ENCODE data around the gene CPNE5. TPM values are rescaled to one million over a fixed set of nuclear protein-coding genes. Genes with fewer than 3 reads are reported as not detected.

Gene CPNE5
- polyA plus RNA-seq, 1 donor (not counting 4 experiments of a cell fraction or from before 2014, with no cell fraction given): 0.05 TPM

- H3K27ac ChIP-seq (ENCODE audit: control insufficient read depth, insufficient read depth, low read length): no peak overlapping the region
These were observed 116.4 kb downstream of the CPNE5 start for GRCh38 chr6:36722879-36723278.

GRCh38 chr6:36722365-36722764 is 116.9 kb downstream of the CPNE5 start:
- H3K9ac ChIP-seq (ENCODE audit: control insufficient read depth, extremely low read depth, insufficient read depth, low read length): no peak overlapping the region
- no peaks in the 10 kb centered on the region for H3K9me3 ChIP-seq (ENCODE audit: control insufficient read depth, low read depth, low read length)
- no peaks in the 10 kb centered on the region for H3K79me2 ChIP-seq (ENCODE audit: control insufficient read depth, insufficient read depth, low read length)
- H3K27me3 ChIP-seq (ENCODE audit: control insufficient read depth, extremely low read depth, insufficient read depth, low read length): peaks cover 8% of the 10 kb centered on the region
- H2AFZ ChIP-seq (ENCODE audit: control insufficient read depth, low read length): no peak overlapping the region
- dilution Hi-C loops (cut with MboI; ENCODE audit: extremely low pct_ligation_motif_present, low sequenced_read_pairs): no loop called here
- TF ChIP-seq EZH2 (IDR thresholded peaks at IDR 0.05; ENCODE audit: low read length): no peak
- TF ChIP-seq CTCF (optimal IDR thresholded peaks at IDR 0.05 in 1 of 3, IDR thresholded peaks at IDR 0.05 in 1 of 3, conservative IDR thresholded peaks at IDR 0.05 in 1 of 3; ENCODE audit: extremely low read depth in 1 of 3, insufficient read depth in 2 of 3, low read length in 3 of 3): no peak
- H3K9me1 ChIP-seq (ENCODE audit: control insufficient read depth, extremely low read depth, insufficient read depth, low read length): no peaks in the 10 kb centered on the region
- no peaks in the 10 kb centered on the region for H4K20me1 ChIP-seq (ENCODE audit: control insufficient read depth, extremely low read depth, insufficient read depth, low read length)
- H3K27ac ChIP-seq (ENCODE audit: control insufficient read depth, insufficient read depth, low read length): no peak overlapping the region
- no peak overlapping the region for H3K4me3 ChIP-seq (ENCODE audit: control insufficient read depth in 2 of 3, extremely low read depth in 1 of 3, insufficient read depth in 2 of 3, low read depth in 1 of 3, low read length in 3 of 3)
- peaks cover 8% of the 10 kb centered on the region for H3K4me1 ChIP-seq (ENCODE audit: control insufficient read depth, extremely low read depth, insufficient read depth, low read length)
- no peak overlapping the region for H3K4me2 ChIP-seq (ENCODE audit: control insufficient read depth, extremely low read depth, insufficient read depth, low read depth, low read length)
- H3K36me3 ChIP-seq (ENCODE audit: control insufficient read depth in 2 of 2, extremely low read depth in 1 of 2, insufficient read depth in 2 of 2, low read length in 2 of 2): no peaks in the 10 kb centered on the region
- FAIRE-seq: no peak
- no peak for DNase-seq (ENCODE audit: low read depth, low spot score)

More at GRCh38 chr6:36722879-36723278, 116.4 kb downstream of the CPNE5 start:
- DNase-seq (ENCODE audit: low read depth, low spot score) (no peak), FAIRE-seq (peak; percentile 61)
- TF ChIP-seq EZH2 (IDR thresholded peaks at IDR 0.05; ENCODE audit: low read length) (no peak), CTCF (optimal IDR thresholded peaks at IDR 0.05 in 1 of 3, IDR thresholded peaks at IDR 0.05 in 1 of 3, conservative IDR thresholded peaks at IDR 0.05 in 1 of 3; ENCODE audit: extremely low read depth in 1 of 3, insufficient read depth in 2 of 3, low read length in 3 of 3) (no peak)
- no peaks in the 10 kb centered on the region for H3K9me3 ChIP-seq (ENCODE audit: control insufficient read depth, low read depth, low read length)
- H3K36me3 ChIP-seq (ENCODE audit: control insufficient read depth in 2 of 2, extremely low read depth in 1 of 2, insufficient read depth in 2 of 2, low read length in 2 of 2): no peaks in the 10 kb centered on the region
- no peak overlapping the region for H3K9ac ChIP-seq (ENCODE audit: control insufficient read depth, extremely low read depth, insufficient read depth, low read length)
- no peak overlapping the region for H2AFZ ChIP-seq (ENCODE audit: control insufficient read depth, low read length)
- peaks cover 13% of the 10 kb centered on the region for H3K4me1 ChIP-seq (ENCODE audit: control insufficient read depth, extremely low read depth, insufficient read depth, low read length)
- dilution Hi-C loops (cut with MboI; ENCODE audit: extremely low pct_ligation_motif_present, low sequenced_read_pairs): no loop called here
- H3K27me3 ChIP-seq (ENCODE audit: control insufficient read depth, extremely low read depth, insufficient read depth, low read length): peaks cover 5% of the 10 kb centered on the region
- no peaks in the 10 kb centered on the region for H3K79me2 ChIP-seq (ENCODE audit: control insufficient read depth, insufficient read depth, low read length)
- H3K4me2 ChIP-seq (ENCODE audit: control insufficient read depth, extremely low read depth, insufficient read depth, low read depth, low read length): no peak overlapping the region
- no peak overlapping the region for H3K4me3 ChIP-seq (ENCODE audit: control insufficient read depth in 2 of 3, extremely low read depth in 1 of 3, insufficient read depth in 2 of 3, low read depth in 1 of 3, low read length in 3 of 3)
- H4K20me1 ChIP-seq (ENCODE audit: control insufficient read depth, extremely low read depth, insufficient read depth, low read length): no peaks in the 10 kb centered on the region
- H3K9me1 ChIP-seq (ENCODE audit: control insufficient read depth, extremely low read depth, insufficient read depth, low read length): no peaks in the 10 kb centered on the region

Data from keratinocyte (primary cell).